ENCODE measurements around the gene MISP. TPM values are rescaled to one million over a fixed set of nuclear protein-coding genes. Genes with fewer than 3 reads are reported as not detected.

MISP gene
- total RNA-seq, 1 experiment from 2014 or later: 0.70 TPM

DNA sequence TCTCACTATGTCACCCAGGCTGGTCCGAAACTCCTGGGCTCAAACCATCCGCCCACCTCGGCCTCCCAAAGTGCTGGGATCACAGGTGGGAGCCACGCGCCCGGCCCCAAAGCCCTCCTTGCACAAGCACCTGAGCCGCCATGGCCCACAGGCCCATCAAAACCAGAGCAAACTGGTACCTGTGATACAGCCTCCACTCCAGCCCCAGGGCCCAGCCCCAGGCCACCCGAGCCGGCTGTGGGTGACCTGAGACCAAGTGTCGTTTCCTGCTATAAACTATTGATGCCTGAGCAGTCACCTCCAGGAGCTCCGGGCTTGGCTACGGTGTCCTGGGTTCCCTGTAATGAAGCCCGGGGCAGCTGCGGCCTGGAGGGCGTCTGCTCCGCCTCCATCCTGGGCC, 36.6 kb downstream of the MISP start:
- Mint-ChIP-seq H3K9me3 (no peaks in the 10 kb centered on the region), H3K4me3 (no peak overlapping the region), H3K27ac (no peak overlapping the region), H3K36me3 (no peaks in the 10 kb centered on the region), H3K27me3 (ENCODE audit: low read depth) (no peaks in the 10 kb centered on the region), H3K4me1 (peaks cover 40% of the 10 kb centered on the region)
- DNase-seq (ENCODE audit: low spot score): no peak
- POLR2A ChIA-PET: no interaction called here
- CTCF ChIA-PET: no interaction called here
- TF ChIP-seq ZNF317 (CRISPR knock-in tag; IDR thresholded peaks at IDR 0.05; ENCODE audit: borderline replicate concordance, low read depth) (no peak), ETV6 (CRISPR knock-in tag; IDR thresholded peaks at IDR 0.05) (no peak), ZNF219 (CRISPR knock-in tag; IDR thresholded peaks at IDR 0.05; ENCODE audit: borderline replicate concordance) (no peak), NFE2L1 (CRISPR knock-in tag; IDR thresholded peaks at IDR 0.05) (no peak), CREM (CRISPR knock-in tag; IDR thresholded peaks at IDR 0.05) (no peak), OVOL2 (CRISPR knock-in tag; IDR thresholded peaks at IDR 0.05; ENCODE audit: borderline replicate concordance) (no peak), RORB (CRISPR knock-in tag; IDR thresholded peaks at IDR 0.05) (no peak)
- TF ChIP-seq, protein P1, sequence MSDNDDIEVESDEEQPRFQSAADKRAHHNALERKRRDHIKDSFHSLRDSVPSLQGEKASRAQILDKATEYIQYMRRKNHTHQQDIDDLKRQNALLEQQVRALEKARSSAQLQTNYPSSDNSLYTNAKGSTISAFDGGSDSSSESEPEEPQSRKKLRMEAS (CRISPR knock-in tag; IDR thresholded peaks at IDR 0.05): no peak
- TF ChIP-seq, protein P2, sequence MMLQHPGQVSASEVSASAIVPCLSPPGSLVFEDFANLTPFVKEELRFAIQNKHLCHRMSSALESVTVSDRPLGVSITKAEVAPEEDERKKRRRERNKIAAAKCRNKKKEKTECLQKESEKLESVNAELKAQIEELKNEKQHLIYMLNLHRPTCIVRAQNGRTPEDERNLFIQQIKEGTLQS (CRISPR knock-in tag; conservative IDR thresholded peaks at IDR 0.05): no peak
- TF ChIP-seq, protein P3, sequence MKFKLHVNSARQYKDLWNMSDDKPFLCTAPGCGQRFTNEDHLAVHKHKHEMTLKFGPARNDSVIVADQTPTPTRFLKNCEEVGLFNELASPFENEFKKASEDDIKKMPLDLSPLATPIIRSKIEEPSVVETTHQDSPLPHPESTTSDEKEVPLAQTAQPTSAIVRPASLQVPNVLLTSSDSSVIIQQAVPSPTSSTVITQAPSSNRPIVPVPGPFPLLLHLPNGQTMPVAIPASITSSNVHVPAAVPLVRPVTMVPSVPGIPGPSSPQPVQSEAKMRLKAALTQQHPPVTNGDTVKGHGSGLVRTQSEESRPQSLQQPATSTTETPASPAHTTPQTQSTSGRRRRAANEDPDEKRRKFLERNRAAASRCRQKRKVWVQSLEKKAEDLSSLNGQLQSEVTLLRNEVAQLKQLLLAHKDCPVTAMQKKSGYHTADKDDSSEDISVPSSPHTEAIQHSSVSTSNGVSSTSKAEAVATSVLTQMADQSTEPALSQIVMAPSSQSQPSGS (CRISPR knock-in tag; IDR thresholded peaks at IDR 0.05; ENCODE audit: borderline replicate concordance, low read depth): no peak
- ATAC-seq: no peak

DNA sequence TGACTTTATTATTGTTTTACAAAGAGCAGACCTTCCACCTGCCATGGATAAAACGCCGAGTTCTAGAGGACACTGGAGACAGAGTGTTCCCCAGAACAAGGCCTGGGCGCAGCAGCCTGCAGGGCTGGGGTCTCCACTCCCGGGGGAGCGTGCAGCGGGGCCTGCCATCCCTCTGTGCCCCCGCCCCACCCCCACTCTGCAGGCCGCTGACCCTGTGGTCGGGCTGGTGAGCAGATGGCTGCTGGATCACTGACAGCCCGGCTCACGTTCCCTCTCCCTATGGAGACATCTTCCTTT, 37.7 kb downstream of the MISP start:
- peaks cover 35% of the 10 kb centered on the region for H3K4me1 Mint-ChIP-seq
- no peaks in the 10 kb centered on the region for H3K36me3 Mint-ChIP-seq
- POLR2A ChIA-PET: no interaction called here
- peak overlapping the region; percentile 89 for H3K27ac Mint-ChIP-seq
- H3K9me3 Mint-ChIP-seq: no peaks in the 10 kb centered on the region
- CTCF ChIA-PET: interaction anchor here (0.6 to 2.3 kb wide), 3 partner anchors 16 to 270 kb away, joined by 4 to 9 read pairs (median 7); no protein-coding TSS in a partner anchor
- no peak overlapping the region for H3K4me3 Mint-ChIP-seq
- no peaks in the 10 kb centered on the region for H3K27me3 Mint-ChIP-seq (ENCODE audit: low read depth)
- no peak; the same call in 1 of the 2 replicates for ATAC-seq
- no peak for DNase-seq (ENCODE audit: low spot score)
- TF ChIP-seq, protein P4, sequence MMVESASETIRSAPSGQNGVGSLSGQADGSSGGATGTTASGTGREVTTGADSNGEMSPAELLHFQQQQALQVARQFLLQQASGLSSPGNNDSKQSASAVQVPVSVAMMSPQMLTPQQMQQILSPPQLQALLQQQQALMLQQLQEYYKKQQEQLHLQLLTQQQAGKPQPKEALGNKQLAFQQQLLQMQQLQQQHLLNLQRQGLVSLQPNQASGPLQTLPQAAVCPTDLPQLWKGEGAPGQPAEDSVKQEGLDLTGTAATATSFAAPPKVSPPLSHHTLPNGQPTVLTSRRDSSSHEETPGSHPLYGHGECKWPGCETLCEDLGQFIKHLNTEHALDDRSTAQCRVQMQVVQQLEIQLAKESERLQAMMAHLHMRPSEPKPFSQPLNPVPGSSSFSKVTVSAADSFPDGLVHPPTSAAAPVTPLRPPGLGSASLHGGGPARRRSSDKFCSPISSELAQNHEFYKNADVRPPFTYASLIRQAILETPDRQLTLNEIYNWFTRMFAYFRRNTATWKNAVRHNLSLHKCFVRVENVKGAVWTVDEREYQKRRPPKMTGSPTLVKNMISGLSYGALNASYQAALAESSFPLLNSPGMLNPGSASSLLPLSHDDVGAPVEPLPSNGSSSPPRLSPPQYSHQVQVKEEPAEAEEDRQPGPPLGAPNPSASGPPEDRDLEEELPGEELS (CRISPR knock-in tag; IDR thresholded peaks at IDR 0.05): no peak
- TF ChIP-seq, protein P5, sequence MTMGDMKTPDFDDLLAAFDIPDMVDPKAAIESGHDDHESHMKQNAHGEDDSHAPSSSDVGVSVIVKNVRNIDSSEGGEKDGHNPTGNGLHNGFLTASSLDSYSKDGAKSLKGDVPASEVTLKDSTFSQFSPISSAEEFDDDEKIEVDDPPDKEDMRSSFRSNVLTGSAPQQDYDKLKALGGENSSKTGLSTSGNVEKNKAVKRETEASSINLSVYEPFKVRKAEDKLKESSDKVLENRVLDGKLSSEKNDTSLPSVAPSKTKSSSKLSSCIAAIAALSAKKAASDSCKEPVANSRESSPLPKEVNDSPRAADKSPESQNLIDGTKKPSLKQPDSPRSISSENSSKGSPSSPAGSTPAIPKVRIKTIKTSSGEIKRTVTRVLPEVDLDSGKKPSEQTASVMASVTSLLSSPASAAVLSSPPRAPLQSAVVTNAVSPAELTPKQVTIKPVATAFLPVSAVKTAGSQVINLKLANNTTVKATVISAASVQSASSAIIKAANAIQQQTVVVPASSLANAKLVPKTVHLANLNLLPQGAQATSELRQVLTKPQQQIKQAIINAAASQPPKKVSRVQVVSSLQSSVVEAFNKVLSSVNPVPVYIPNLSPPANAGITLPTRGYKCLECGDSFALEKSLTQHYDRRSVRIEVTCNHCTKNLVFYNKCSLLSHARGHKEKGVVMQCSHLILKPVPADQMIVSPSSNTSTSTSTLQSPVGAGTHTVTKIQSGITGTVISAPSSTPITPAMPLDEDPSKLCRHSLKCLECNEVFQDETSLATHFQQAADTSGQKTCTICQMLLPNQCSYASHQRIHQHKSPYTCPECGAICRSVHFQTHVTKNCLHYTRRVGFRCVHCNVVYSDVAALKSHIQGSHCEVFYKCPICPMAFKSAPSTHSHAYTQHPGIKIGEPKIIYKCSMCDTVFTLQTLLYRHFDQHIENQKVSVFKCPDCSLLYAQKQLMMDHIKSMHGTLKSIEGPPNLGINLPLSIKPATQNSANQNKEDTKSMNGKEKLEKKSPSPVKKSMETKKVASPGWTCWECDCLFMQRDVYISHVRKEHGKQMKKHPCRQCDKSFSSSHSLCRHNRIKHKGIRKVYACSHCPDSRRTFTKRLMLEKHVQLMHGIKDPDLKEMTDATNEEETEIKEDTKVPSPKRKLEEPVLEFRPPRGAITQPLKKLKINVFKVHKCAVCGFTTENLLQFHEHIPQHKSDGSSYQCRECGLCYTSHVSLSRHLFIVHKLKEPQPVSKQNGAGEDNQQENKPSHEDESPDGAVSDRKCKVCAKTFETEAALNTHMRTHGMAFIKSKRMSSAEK (CRISPR knock-in tag; IDR thresholded peaks at IDR 0.05; ENCODE audit: borderline replicate concordance): no peak
- TF ChIP-seq KAT7 (CRISPR knock-in tag; IDR thresholded peaks at IDR 0.05; ENCODE audit: borderline replicate concordance) (no peak), CBFB (CRISPR knock-in tag; IDR thresholded peaks at IDR 0.05; ENCODE audit: low read depth) (no peak), NR3C1 (CRISPR knock-in tag; conservative IDR thresholded peaks at IDR 0.05; ENCODE audit: low read depth) (no peak), IRF2 (CRISPR knock-in tag; IDR thresholded peaks at IDR 0.05; ENCODE audit: borderline replicate concordance, low read depth) (no peak), ETV6 (CRISPR knock-in tag; IDR thresholded peaks at IDR 0.05) (no peak), ZNF121 (CRISPR knock-in tag; IDR thresholded peaks at IDR 0.05) (no peak), GTF2I (CRISPR knock-in tag; conservative IDR thresholded peaks at IDR 0.05) (no peak), SOX15 (CRISPR knock-in tag; IDR thresholded peaks at IDR 0.05) (no peak), CREB1 (CRISPR knock-in tag; IDR thresholded peaks at IDR 0.05) (no peak), ZNF416 (CRISPR knock-in tag; IDR thresholded peaks at IDR 0.05) (no peak)
- TF ChIP-seq, protein P6, sequence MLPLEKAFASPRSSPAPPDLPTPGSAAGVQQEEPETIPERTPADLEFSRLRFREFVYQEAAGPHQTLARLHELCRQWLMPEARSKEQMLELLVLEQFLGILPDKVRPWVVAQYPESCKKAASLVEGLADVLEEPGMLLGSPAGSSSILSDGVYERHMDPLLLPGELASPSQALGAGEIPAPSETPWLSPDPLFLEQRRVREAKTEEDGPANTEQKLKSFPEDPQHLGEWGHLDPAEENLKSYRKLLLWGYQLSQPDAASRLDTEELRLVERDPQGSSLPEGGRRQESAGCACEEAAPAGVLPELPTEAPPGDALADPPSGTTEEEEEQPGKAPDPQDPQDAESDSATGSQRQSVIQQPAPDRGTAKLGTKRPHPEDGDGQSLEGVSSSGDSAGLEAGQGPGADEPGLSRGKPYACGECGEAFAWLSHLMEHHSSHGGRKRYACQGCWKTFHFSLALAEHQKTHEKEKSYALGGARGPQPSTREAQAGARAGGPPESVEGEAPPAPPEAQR (CRISPR knock-in tag; IDR thresholded peaks at IDR 0.05): no peak
- TF ChIP-seq, protein P7, sequence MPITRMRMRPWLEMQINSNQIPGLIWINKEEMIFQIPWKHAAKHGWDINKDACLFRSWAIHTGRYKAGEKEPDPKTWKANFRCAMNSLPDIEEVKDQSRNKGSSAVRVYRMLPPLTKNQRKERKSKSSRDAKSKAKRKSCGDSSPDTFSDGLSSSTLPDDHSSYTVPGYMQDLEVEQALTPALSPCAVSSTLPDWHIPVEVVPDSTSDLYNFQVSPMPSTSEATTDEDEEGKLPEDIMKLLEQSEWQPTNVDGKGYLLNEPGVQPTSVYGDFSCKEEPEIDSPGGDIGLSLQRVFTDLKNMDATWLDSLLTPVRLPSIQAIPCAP (CRISPR knock-in tag; IDR thresholded peaks at IDR 0.05): no peak
- TF ChIP-seq, protein P8, sequence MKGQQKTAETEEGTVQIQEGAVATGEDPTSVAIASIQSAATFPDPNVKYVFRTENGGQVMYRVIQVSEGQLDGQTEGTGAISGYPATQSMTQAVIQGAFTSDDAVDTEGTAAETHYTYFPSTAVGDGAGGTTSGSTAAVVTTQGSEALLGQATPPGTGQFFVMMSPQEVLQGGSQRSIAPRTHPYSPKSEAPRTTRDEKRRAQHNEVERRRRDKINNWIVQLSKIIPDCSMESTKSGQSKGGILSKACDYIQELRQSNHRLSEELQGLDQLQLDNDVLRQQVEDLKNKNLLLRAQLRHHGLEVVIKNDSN (CRISPR knock-in tag; IDR thresholded peaks at IDR 0.05): no peak
